ENCODE data around the gene IQCF5. TPM values are rescaled to one million over a fixed set of nuclear protein-coding genes. Genes with fewer than 3 reads are reported as not detected.
A peak's percentile ranks its signal among the peaks of the same experiment; 100 is the strongest.

IQCF5 gene
- total RNA-seq, 6 donors from 2014 or later = not detected

DNA sequence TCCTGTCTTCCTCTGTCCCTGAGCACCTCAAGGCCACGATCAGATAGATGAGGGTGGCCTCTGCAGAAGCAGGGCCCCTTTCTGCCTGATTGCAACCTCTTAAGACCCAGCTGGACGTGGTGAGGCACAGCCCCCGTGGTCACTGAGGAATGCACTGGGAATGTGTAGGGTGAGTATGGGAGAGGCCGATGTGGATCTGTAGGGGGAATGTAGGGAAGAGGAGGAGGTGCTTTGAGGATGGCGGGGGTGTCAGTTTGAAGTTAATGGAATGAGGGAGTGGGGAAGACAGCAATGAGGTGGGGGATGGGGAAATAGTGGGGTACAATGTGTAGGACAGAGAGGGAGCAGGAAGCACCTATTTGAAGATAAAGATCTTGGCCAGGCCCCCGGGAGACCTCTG is 785 bp upstream of the IQCF5 start:
- no peaks in the 10 kb centered on the region for H3K27me3 ChIP-seq
- H3K4me3 ChIP-seq = no peak overlapping the region
- DNase-seq = no peak
- 43 to 47% methylated on average over 6 of the region's 6 CpGs for WGBS, 2 donors
- H3K27ac ChIP-seq = no peak overlapping the region
- TF ChIP-seq POLR2A (IDR thresholded peaks at IDR 0.05) (no peak), EP300 (IDR thresholded peaks at IDR 0.05) (no peak), POLR2AphosphoS5 (IDR thresholded peaks at IDR 0.05) (no peak)
- TF ChIP-seq, protein P1, sequence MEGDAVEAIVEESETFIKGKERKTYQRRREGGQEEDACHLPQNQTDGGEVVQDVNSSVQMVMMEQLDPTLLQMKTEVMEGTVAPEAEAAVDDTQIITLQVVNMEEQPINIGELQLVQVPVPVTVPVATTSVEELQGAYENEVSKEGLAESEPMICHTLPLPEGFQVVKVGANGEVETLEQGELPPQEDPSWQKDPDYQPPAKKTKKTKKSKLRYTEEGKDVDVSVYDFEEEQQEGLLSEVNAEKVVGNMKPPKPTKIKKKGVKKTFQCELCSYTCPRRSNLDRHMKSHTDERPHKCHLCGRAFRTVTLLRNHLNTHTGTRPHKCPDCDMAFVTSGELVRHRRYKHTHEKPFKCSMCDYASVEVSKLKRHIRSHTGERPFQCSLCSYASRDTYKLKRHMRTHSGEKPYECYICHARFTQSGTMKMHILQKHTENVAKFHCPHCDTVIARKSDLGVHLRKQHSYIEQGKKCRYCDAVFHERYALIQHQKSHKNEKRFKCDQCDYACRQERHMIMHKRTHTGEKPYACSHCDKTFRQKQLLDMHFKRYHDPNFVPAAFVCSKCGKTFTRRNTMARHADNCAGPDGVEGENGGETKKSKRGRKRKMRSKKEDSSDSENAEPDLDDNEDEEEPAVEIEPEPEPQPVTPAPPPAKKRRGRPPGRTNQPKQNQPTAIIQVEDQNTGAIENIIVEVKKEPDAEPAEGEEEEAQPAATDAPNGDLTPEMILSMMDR (IDR thresholded peaks at IDR 0.05) = no peak
- ATAC-seq (ENCODE audit: low FRiP score in 2 of 2) = no peak
- no peaks in the 10 kb centered on the region for H3K4me1 ChIP-seq
- no peaks in the 10 kb centered on the region for H3K36me3 ChIP-seq
- H3K9me3 ChIP-seq = no peaks in the 10 kb centered on the region

DNA sequence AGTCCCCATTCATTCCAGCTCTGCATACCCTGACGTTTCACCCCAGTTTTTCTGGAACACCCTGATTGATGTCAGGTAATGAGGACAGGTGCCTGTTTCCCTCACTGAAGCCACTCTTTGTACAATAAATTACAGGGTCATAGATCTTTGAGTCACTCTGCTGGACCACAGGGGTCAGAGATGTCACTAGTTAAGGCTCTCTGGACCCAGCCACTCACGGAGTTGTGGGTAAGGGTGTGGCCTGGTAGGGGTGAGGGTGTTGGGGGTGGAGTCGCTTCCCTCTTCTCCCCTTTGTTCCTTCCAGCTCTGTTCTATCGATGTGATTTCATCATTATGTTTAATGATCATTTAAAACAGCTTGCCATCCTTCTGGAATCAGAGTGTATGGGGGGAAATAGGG is 512 bp downstream of the IQCF5 start:
- Histone ChIP-seq H3K36me3 (no peaks in the 10 kb centered on the region), H3K4me1 (no peaks in the 10 kb centered on the region), H3K27me3 (no peaks in the 10 kb centered on the region), H3K4me3 (no peak overlapping the region), H3K27ac (no peak overlapping the region), H3K9me3 (no peaks in the 10 kb centered on the region)
- TF ChIP-seq EP300 (IDR thresholded peaks at IDR 0.05) (no peak), POLR2A (IDR thresholded peaks at IDR 0.05) (no peak), POLR2AphosphoS5 (IDR thresholded peaks at IDR 0.05) (no peak)
- TF ChIP-seq, protein P1 (IDR thresholded peaks at IDR 0.05) = no peak
- no peak for DNase-seq
- 53 to 70% methylated on average over 4 of the region's 4 CpGs for WGBS, 2 donors
- ATAC-seq (ENCODE audit: low FRiP score in 2 of 2) = no peak

DNA sequence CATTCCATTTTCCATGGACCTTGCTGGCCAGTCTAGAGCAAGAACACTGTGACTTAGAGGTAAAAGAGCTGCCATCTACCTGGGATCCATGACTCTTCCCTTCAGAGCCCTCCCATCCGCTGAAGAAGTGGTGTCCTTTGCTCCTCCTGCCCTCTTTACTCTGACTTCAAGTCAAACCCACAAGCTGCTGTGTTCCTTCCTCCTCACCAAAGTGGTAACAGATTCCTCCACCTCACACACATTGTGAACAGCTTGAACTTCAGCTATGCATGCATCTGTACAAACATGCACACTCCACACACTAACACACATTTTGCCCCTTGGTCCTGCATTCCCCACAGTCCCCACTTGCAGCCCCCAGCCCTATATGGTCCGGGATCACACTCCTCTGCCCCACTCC is 990 bp downstream of the IQCF5 start:
- no peaks in the 10 kb centered on the region for H3K27me3 ChIP-seq
- no peak overlapping the region for H3K27ac ChIP-seq
- H3K4me3 ChIP-seq = no peak overlapping the region
- TF ChIP-seq EP300 (IDR thresholded peaks at IDR 0.05) (no peak), POLR2AphosphoS5 (IDR thresholded peaks at IDR 0.05) (no peak), POLR2A (IDR thresholded peaks at IDR 0.05) (no peak)
- TF ChIP-seq, protein P1 (IDR thresholded peaks at IDR 0.05) = no peak
- no peak for DNase-seq
- 76 to 83% methylated on average over 2 of the region's 2 CpGs for WGBS, 2 donors
- no peaks in the 10 kb centered on the region for H3K9me3 ChIP-seq
- ATAC-seq (ENCODE audit: low FRiP score in 2 of 2) = peak in 1 of 2 donors; percentile 62
- H3K4me1 ChIP-seq = no peaks in the 10 kb centered on the region
- H3K36me3 ChIP-seq = no peaks in the 10 kb centered on the region

DNA sequence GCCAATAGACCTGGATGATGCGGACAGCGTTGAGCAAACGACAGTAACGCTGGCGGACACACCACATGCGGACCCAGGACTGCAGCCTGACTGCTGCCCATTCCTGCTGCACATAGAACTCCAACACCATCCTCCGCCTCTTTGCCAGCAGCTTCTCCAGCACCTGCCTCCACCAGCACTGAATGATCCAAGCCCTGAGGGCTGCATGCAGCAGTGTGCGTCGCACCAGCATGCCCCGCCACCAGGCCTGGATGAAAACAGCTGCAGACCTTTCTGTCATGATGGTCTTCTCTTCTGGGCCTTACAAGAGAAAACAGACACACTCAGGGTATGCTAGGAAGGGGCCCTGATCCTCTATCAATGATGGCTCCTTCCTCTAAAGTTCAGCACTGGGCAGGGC is 1.5 kb downstream of the IQCF5 start:
- no peak overlapping the region for H3K4me3 ChIP-seq
- WGBS, 2 donors = 93 to 94% methylated on average over 10 of the region's 10 CpGs
- ATAC-seq (ENCODE audit: low FRiP score in 2 of 2) (no peak), DNase-seq (peak in 1 of 2 donors; percentile 31)
- TF ChIP-seq EP300 (IDR thresholded peaks at IDR 0.05) (no peak), POLR2A (IDR thresholded peaks at IDR 0.05) (no peak), POLR2AphosphoS5 (IDR thresholded peaks at IDR 0.05) (no peak)
- TF ChIP-seq, protein P1 (IDR thresholded peaks at IDR 0.05) = no peak
- no peaks in the 10 kb centered on the region for H3K4me1 ChIP-seq
- no peaks in the 10 kb centered on the region for H3K9me3 ChIP-seq
- no peaks in the 10 kb centered on the region for H3K27me3 ChIP-seq
- H3K27ac ChIP-seq = no peak overlapping the region
- H3K36me3 ChIP-seq = no peaks in the 10 kb centered on the region

DNA sequence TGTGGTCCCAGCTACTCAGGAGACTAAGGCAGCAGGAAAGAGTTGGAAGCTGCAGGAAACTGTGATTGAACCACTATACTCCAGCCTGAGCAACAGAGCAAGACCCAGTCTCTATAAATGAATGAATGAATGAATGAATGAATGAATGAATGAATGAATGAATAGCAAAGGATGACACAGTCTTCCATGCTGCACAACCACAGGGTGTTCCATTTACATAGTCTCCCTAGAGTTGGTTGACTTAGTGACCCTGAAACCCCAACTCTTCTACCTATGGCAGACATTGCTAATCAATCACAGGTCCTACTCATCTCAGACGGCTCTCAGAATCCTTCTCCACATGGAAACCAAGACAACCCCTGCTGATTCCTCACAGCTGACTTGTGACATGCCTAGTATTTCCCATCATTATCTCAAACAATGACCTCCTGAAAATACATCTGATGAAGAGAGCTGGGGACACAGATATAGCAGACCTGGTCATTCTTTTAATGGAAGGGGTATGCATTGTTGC is 2.1 kb downstream of the IQCF5 start:
- DNase-seq (no peak), ATAC-seq (ENCODE audit: low FRiP score in 2 of 2) (no peak)
- H3K4me1 ChIP-seq = no peaks in the 10 kb centered on the region
- H3K27ac ChIP-seq = no peak overlapping the region
- H3K36me3 ChIP-seq = no peaks in the 10 kb centered on the region
- no peaks in the 10 kb centered on the region for H3K27me3 ChIP-seq
- H3K4me3 ChIP-seq = no peak overlapping the region
- TF ChIP-seq, protein P1 (IDR thresholded peaks at IDR 0.05) = no peak
- TF ChIP-seq EP300 (IDR thresholded peaks at IDR 0.05) = no peak
- TF ChIP-seq POLR2AphosphoS5 (IDR thresholded peaks at IDR 0.05) = no peak
- no peak for TF ChIP-seq POLR2A (IDR thresholded peaks at IDR 0.05)
- no peaks in the 10 kb centered on the region for H3K9me3 ChIP-seq
- WGBS, 2 donors = 40 to 76% methylated on average over 1 of the region's 1 CpG
